ENCODE data around the gene GAGE12J.
"Not testable (repeated sequence)": the region's sequence is repeated elsewhere in the genome, so short reads cannot be mapped to it uniquely, and the experiment has no call there.

GAGE12J gene

GRCh38 chrX:49312176-49312575 lies 9.7 kb upstream of the GAGE12J start:
- DNase-seq = no peak

- DNase-seq = no peak
These were observed 5.8 kb upstream of the GAGE12J start for GRCh38 chrX:49316085-49316484.

DNA sequence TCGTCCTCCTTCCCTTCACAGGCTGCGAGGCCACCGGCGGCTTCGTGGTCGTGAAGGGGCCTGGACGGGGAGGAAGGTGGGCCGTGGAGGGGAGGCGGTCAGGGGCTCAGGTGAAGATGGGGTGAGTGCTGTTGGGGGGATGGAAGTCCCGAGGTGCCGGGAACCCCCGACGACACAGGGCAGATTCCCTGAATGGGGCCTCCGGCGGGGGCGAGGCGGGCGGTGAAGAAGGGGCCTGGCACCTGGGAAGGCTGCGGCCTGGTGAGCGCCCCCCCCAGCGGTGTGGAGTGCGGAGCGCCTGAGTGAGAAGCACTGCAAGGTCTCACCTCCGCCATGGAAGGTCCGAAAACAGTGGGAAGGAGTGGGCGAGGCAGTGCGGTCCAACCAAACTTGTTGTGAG lies 429 bp downstream of the GAGE12J start:
- not testable (repeated sequence) for DNase-seq

GRCh38 chrX:49323735-49324134 lies 1.9 kb downstream of the GAGE12J start:
- DNase-seq = not testable (repeated sequence)

DNA sequence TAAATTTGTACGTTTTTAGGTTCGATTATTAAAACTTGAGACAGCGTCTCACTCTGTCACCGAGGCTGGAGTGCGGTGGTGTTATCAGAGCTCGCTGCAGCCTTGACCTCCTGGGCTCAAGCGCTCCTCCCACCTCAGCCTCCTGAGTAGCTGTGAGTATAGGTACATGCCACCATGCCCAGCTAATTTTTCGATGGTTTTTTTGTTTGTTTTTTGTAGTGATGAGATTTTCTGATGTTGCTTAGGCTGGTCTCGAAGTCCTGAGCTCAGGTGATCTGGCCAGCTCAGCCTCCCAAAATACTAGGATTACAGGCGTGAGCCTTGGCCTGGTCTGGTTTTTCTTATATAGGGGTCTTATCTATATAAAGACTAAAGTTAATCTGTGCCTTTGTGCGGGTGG lies 8.6 kb downstream of the GAGE12J start:
- not testable (repeated sequence) for DNase-seq

DNA sequence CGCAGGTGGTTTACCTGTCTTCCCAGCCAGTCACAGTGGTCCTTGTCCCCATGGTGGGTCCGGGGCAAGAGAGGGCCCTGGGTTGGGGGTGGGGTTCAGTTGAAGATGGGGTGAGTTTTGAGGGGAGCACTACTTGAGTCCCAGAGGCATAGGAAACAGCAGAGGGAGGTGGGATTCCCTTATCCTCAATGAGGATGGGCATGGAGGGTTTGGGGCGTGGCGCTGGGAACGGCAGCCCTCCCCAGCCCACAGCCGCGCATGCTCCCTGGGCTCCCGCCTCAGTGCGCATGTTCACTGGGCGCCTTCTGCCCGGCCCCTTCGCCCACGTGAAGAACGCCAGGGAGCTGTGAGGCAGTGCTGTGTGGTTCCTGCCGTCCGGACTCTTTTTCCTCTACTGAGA lies 9.4 kb downstream of the GAGE12J start, which contains the start of gene GAGE13:
Gene GAGE13, plus strand, starts transcription at position 301 of the 400 bp plus-strand sequence. CDS start 1,156 bp downstream, outside the sequence.
- DNase-seq = not testable (repeated sequence)

DNA sequence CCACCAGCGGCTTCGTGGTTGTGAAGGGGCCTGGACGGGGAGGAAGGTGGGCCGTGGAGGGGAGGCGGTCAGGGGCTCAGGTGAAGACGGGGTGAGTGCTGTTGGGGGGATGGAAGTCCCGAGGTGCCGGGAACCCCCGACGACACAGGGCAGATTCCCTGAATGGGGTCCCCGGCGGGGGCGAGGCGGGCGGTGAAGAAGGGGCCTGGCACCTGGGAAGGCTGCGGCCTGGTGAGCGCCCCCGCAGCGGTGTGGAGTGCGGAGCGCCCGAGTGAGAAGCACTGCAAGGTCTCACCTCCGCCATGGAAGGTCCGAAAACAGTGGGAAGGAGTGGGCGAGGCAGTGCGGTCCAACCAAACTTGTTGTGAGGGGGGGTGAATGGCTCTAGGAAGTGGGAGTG lies 10.0 kb downstream of the GAGE12J start:
- not testable (repeated sequence) for DNase-seq

GRCh38 chrX:49341449-49341848 lies 19.6 kb downstream of the GAGE12J start:
- not testable (repeated sequence) for DNase-seq

DNA sequence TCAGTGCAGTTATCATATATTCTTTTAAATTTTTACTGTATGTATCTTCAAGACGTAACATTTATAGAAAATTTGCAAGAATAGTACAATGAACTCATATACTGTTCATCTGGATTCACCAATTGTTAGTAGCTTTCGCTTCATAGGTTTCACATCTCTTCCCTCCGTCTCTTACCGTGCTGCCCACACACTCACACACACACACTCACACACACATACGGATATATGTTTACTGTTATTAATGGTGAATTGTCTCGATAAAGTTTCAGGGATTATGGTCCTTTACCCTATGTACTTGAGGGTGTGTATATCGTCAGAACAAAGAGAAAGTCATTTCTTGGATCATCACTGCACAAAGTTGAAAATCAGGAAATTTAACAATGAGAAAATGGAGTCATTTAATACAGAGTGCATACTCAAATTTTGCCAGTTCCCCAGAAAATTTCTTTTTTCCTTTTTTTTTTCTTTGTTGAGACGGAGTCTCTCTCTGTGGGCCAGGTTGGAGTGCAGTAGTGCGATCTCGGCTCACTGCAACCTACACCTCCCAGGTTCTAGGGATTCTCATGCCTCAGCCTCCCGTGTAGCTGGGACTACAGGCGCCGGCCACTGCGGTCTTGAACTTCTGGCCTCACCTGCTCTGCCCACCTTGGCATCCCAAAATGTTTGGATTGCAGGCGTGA lies 22.8 kb downstream of the GAGE12J start:
- not testable (repeated sequence) for DNase-seq

GRCh38 chrX:49345402-49345801 lies 23.6 kb downstream of the GAGE12J start:
- DNase-seq = not testable (repeated sequence)

GRCh38 chrX:49346150-49346549 lies 24.3 kb downstream of the GAGE12J start:
- DNase-seq = not testable (repeated sequence)

Data from stimulated activated CD4-positive, alpha-beta T cell treated with anti-CD3 and anti-CD28 coated beads, Interleukin-12 subunit alpha, Interleukin-12 subunit beta, amount 100 ng/mL, for 4 hours (primary cell).